AG04449 (cell line): ENCODE data around the gene ASB15.

Experiments
- CTCF ChIA-PET: fragments of 350-600 bp; formaldehyde crosslinking; extraction: SDS; loops from one replicate; lab custom pipeline; 2021; ENCODE audit warnings: antibody characterized with exemption; lab: Yijun Ruan, JAX
- POLR2A ChIA-PET: fragments of 400-600, 350-600 bp; formaldehyde crosslinking; extraction: SDS; loops from one replicate; lab custom pipeline; 2020; ENCODE audit warnings: antibody characterized with exemption, inconsistent platforms; lab: Yijun Ruan, JAX
- DNase-seq: peaks from one replicate; pipeline ENCODE4 v3.0.0-alpha.2; 2010; ENCODE audit warnings: low read depth, low spot score
- H3K4me3 ChIP-seq: 2 replicates; pipeline ENCODE4 v1.5.1; 2011; ENCODE audit warnings: low read depth, mild to moderate bottlenecking, control low read depth, low read length
- CTCF ChIP-seq: IDR thresholded peaks from one replicate; pipeline ENCODE4 v1.5.1; 2011; ENCODE audit warnings: mild to moderate bottlenecking, moderate library complexity, low read length, control low read depth, inconsistent platforms; ENCODE audit not compliant: insufficient read depth; ENCODE audit errors: missing control alignments

ASB15 gene

GRCh38 chr7:123557398-123558288 lies 44.0 kb upstream of the ASB15 start, which contains the start of gene NDUFA5:
TSS of gene NDUFA5 (minus strand) at chr7:123557818. CDS start at chr7:123557795, 23 bp downstream.
- ChIA-PET CTCF (interaction anchor here (0.8 to 1.1 kb wide), 4 partner anchors 9 to 63 kb away, joined by 3 to 8 read pairs (median 4); no protein-coding TSS in a partner anchor), POLR2A (interaction anchor here (0.9 to 1.3 kb wide), 2 partner anchors 15 to 192 kb away, joined by 4 to 6 read pairs; partner anchors contain the start of gene WASL)
- DNase-seq, result peak; percentile 96
- H3K4me3 ChIP-seq, result peak within 1 kb of the TSS; percentile 98
- no peak for TF ChIP-seq CTCF

- peak overlapping the region; percentile 98 for H3K4me3 ChIP-seq
- CTCF ChIA-PET, result interaction anchor here (0.8 to 1.0 kb wide), 3 partner anchors 10 to 64 kb away, joined by 3 to 8 read pairs (median 4); no protein-coding TSS in a partner anchor
- no peak for TF ChIP-seq CTCF
- DNase-seq, result no peak
- POLR2A ChIA-PET, result interaction anchor here (0.9 to 1.3 kb wide), 2 partner anchors 15 to 191 kb away, joined by 4 to 6 read pairs; partner anchors contain the start of gene WASL
These were observed 43.2 kb upstream of the ASB15 start for GRCh38 chr7:123558289-123558874.

GRCh38 chr7:123562121-123562520 lies 39.5 kb upstream of the ASB15 start:
- TF ChIP-seq CTCF, result no peak
- DNase-seq, result no peak
- ChIA-PET POLR2A (no interaction called here), CTCF (no interaction called here)
- no peak overlapping the region for H3K4me3 ChIP-seq

- no peak for DNase-seq
- CTCF ChIA-PET, result interaction anchor here (3.3 kb wide), 1 partner anchor 11 kb away, joined by 11 read pairs; no protein-coding TSS in a partner anchor
- H3K4me3 ChIP-seq, result no peak overlapping the region
- POLR2A ChIA-PET, result no interaction called here
- TF ChIP-seq CTCF, result no peak
These were observed 32.1 kb upstream of the ASB15 start for GRCh38 chr7:123569352-123570010.

GRCh38 chr7:123570390-123571182 lies 31.0 kb upstream of the ASB15 start:
- POLR2A ChIA-PET, result no interaction called here
- CTCF ChIA-PET, result interaction anchor here (0.9 to 3.3 kb wide), 2 partner anchors 10 to 12 kb away, joined by 3 to 11 read pairs; no protein-coding TSS in a partner anchor
- no peak overlapping the region for H3K4me3 ChIP-seq
- no peak for DNase-seq
- TF ChIP-seq CTCF, result no peak
